Measurements from ENCODE around the gene CSNK1G3. TPM values are rescaled to one million over a fixed set of nuclear protein-coding genes. Genes with fewer than 3 reads are reported as not detected.

The CSNK1G3 gene
- total and polyA plus RNA-seq, 2 experiments from 2014 or later: 19.6 to 65.1 TPM

- H3F3A ChIP-seq (replicated peaks; ENCODE audit: low read depth): no peaks in the 10 kb centered on the region
- no peaks in the 10 kb centered on the region for H3K79me2 ChIP-seq (replicated peaks; ENCODE audit: insufficient read depth)
- H2AFZ ChIP-seq: no peak overlapping the region
- Mint-ChIP-seq H3K9me3 (peaks cover 3% of the 10 kb centered on the region; the same call in 1 of the 3 replicates), H3K36me3 (ENCODE audit: low read depth) (no peaks in the 10 kb centered on the region), H3K4me3 (no peak overlapping the region), H3K27ac (no peak overlapping the region), H3K4me1 (peaks cover 7% of the 10 kb centered on the region), H3K27me3 (ENCODE audit: insufficient read depth, low read depth, poor library complexity) (peaks cover 1% of the 10 kb centered on the region)
- H3K4me1 ChIP-seq (ENCODE audit: insufficient read depth): 0 out of 2 replicates have a peak, but pooled peaks cover 6% of the 10 kb centered on the region
- no peaks in the 10 kb centered on the region for H3K9me2 ChIP-seq (ENCODE audit: insufficient read depth)
- no peaks in the 10 kb centered on the region for H3K27me3 ChIP-seq (ENCODE audit: insufficient read depth)
- no peaks in the 10 kb centered on the region for H3K36me3 ChIP-seq (ENCODE audit: insufficient read depth)
- H3K4me3 ChIP-seq: no peak overlapping the region
- no peak overlapping the region for H3K4me2 ChIP-seq
- H3K27ac ChIP-seq (ENCODE audit: low read depth): no peak overlapping the region
- DNase-seq (ENCODE audit: low spot score) (no peak), ATAC-seq (no peak)
- no peaks in the 10 kb centered on the region for H4K20me1 ChIP-seq (replicated peaks; ENCODE audit: insufficient read depth)
- TF ChIP-seq EZH2 (IDR thresholded peaks at IDR 0.05; ENCODE audit: low read depth, unreplicated experiment): no peak
- no peak for TF ChIP-seq POLR2AphosphoS5 (IDR thresholded peaks at IDR 0.05; ENCODE audit: low read depth)
- TF ChIP-seq ZNF462 (CRISPR knock-in tag; IDR thresholded peaks at IDR 0.05): no peak
- TF ChIP-seq ETS1 (IDR thresholded peaks at IDR 0.05): no peak
- TF ChIP-seq ZNF114 (CRISPR knock-in tag; IDR thresholded peaks at IDR 0.05): no peak
- no peak for TF ChIP-seq REST (IDR thresholded peaks at IDR 0.05; ENCODE audit: unreplicated experiment)
- TF ChIP-seq EZH2phosphoT487 (IDR thresholded peaks at IDR 0.05; ENCODE audit: unreplicated experiment): no peak
- no peak for TF ChIP-seq JUNB (IDR thresholded peaks at IDR 0.05; ENCODE audit: unreplicated experiment)
- TF ChIP-seq CREB1 (CRISPR knock-in tag; IDR thresholded peaks at IDR 0.05; ENCODE audit: low read depth): no peak
- TF ChIP-seq NANOG (IDR thresholded peaks at IDR 0.05; ENCODE audit: borderline replicate concordance): no peak
- TF ChIP-seq CTCF (conservative IDR thresholded peaks at IDR 0.05; ENCODE audit: low read depth in 2 of 2): no peak
- TF ChIP-seq ZNF331 (CRISPR knock-in tag; IDR thresholded peaks at IDR 0.05; ENCODE audit: low read depth): no peak
These were observed 39.6 kb upstream of the CSNK1G3 start for GRCh38 chr5:123472150-123472924.
